ENCODE data around the gene SLC3A2.

Gene SLC3A2

GRCh38 chr11:62880231-62880802 lies 379 bp upstream of the SLC3A2 start:
- DNase-seq (ENCODE audit: low spot score): peak; percentile 83

DNA sequence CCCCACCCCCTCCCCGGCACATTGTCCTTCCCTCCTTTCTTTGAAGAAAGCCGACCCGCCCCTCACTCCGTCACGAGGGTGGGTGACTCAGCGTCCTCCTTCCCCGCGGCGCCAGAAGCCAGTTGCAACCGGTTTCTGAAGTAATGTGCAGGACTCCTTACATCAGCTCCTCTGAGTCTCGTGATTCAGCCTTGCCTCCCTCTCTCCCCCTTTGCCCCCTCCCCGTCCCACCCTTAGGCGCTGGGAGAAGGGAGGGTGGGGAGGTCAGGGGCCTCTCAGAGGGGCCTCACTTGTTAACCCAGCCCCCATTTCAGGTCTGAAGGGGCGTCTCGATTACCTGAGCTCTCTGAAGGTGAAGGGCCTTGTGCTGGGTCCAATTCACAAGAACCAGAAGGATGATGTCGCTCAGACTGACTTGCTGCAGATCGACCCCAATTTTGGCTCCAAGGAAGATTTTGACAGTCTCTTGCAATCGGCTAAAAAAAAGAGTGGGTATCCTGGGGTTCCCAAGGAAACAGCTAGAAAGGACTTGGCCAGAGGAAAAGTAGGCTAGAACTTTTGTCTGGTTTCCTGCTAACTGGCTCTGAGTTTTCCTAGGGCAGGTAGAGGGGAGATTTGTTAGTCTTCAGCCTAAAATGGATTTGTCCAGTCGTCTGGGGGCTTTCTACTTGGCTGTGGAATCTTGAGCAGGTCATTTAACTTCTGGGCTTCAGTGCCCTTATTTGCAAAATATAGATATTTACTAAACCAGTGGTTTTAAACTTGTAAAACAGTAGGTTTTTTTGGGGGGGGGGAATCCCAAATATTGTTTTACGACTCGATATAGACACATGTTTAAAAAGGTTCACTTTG lies 1.1 kb downstream of the SLC3A2 start:
- peak; percentile 97 for DNase-seq (ENCODE audit: low spot score)

DNA sequence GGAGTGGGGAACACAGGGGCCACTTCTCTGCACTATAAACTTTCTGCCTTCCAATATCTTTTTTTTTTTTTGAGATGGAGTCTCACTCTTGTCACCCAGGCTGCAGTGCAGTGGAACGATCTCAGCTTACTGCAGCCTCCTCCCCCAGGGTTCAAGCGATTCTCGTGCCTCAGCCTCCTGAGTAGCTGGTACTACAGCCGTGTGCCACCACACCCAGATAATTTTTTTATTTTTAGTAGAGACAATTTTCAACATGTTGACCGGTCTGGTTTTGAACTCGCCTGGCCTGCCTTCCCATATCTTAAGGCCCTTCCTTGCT lies 1.7 kb downstream of the SLC3A2 start:
- no peak for DNase-seq (ENCODE audit: low spot score)

DNA sequence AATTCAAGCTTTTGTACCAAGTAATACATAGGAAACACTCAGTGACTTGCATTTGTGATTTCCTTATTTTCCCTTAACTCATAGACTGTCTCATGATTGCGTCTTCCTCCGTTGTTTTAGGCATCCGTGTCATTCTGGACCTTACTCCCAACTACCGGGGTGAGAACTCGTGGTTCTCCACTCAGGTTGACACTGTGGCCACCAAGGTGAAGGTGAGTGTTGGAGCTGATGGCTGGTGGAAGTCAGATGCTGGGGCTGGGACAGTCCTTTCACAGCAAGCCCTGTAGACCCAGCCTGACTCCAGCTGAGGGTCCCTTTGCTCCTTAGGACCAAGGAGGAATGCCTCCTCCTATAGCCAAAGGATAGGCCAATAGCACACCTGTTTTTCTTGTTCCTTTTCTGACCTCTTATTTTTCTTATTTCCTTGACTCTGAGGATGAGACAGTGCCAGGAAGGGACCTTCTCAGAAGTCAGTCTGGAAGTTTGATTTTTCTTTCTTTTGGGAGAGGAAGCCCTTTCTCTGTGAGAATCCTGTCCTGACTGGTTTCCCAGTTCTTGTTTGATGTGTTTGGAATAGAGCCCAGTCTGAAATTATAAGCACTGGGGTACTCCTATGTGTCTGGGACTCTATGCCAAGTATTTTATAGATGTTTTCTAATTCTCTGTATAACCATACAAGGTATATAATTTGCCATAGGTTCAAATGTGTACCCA lies 2.2 kb downstream of the SLC3A2 start:
- DNase-seq (ENCODE audit: low spot score): no peak

DNA sequence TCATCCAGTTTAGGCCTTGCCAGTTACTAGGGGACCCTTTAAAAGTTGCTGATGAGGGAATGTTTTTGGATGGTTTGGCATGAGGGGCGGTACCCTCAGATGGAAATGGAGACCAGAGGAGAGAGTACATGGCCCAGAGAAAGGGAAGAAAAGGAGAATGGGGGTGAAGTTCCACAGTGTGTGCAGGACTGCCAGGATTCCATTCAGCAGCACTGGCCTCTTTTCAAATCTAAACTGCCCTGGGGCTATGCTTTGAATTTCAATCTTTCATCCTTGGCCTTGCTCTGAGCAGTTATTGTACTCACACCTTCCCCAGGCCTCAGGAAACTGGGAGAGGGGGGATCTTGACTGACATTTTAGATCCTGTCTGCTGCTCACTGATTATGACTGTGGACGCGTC lies 3.0 kb downstream of the SLC3A2 start:
- DNase-seq (ENCODE audit: low spot score): no peak

- no peak for DNase-seq (ENCODE audit: low spot score)
Observed at GRCh38 chr11:62885137-62885750, 4.5 kb downstream of the SLC3A2 start.

GRCh38 chr11:62888406-62888805 lies 7.7 kb downstream of the SLC3A2 start:
- DNase-seq (ENCODE audit: low spot score): no peak

- no peak for DNase-seq (ENCODE audit: low spot score)
Observed at GRCh38 chr11:62889126-62889483, 8.4 kb downstream of the SLC3A2 start.

DNA sequence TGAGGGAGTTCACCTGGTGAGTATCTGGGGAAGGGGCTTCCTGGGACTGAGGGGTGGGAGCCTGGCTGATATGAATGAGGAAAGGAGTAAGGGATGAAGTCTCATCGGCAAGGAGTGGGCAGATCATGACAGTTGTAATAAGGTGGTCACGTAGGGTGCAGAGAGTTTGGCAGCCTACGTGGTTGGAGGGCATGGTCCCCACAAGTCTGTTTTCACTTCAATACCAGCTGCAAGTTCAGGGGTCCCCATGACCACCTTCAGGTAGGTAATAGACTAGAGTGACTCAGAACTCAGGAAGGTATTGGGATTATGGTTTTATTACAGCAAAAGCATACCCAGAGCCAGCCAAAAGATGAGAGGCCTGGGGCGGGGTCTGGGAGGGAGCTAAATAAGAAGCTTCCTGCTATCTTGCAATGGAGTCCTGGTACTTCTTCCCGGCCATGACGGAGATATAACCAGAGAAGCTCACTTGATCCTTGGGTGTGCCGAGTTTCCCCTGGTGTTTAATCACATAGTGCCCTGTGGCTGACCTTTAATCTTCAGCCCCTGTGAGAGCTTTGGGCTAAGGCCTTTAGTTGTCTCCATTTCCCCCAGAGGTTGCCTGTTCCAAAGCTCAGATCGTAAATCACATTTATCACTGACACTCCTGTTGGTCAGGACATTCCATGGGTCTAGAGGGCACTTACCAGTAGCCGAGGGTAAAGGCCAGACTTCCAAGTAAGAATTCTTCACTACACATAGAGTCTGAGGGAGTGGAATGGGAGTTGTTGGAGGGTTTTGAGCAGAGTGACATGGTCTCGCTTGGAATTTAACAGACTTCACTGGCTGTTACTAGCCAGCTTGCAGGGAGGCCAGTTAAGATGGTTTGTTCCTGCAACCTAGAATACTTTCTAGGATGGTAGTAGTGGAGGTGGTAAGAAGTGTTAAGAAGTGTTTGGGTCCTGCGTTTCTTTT lies 9.1 kb downstream of the SLC3A2 start:
- DNase-seq (ENCODE audit: low spot score): peak; percentile 52

DNA sequence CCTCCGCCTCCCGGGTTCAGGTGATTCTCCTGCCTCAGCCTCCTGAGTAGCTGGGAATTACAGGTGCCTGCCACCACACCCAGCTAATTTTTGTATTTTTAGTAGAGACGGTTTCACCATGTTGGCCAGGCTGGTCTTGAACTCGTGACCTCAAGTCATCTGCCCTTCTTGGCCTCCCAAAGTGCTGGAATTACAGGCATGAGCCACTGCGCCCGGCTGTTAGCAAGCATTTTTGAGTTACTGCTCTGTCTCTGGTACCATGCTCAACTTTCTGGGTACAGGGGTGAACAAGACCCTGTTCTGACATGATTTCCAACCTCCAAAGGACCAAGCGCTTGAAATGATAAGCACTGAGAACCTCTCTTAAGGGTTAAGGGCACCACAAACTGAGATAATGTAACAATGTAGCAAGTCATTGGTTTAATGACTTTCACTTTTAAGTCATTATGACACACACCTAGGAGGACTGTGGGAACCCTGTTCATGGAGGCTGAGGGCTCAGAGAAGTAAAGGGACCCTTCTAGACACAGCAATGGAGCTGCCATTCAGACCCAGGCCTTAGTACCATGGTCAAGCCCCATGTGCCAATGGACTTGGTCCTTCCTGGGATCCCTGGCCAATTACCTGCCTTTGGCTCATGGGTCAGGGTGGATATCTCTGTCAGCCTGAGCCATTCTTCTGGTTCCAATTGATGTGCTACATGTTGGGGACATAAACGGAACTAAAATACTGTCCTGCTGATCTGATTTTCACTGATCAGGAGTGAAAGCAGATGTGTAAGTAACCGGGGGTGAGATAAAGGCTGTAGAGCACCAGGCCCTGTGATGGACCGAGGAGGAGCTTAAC lies 11.6 kb downstream of the SLC3A2 start:
- no peak for DNase-seq (ENCODE audit: low spot score)

DNA sequence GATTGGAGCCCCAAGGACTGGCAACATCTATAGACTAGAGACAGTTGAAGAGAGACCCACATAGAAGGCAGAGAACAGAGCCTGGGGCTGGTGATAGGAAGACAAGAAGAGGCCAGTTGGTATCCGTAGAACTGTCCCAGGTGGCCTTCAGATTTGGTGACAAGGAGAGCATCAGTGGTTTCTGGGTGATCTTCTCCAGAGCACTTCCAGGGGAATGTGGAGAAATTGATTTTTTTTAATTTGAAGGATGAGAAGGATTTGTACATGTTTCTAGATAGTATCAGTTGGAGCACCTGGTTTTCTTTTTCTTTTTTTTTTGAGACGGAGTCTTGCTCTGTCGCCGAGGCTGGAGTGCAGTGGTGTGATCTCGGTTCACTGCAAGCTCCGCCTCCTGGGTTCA lies 14.8 kb downstream of the SLC3A2 start:
- no peak for DNase-seq (ENCODE audit: low spot score)

- no peak for DNase-seq (ENCODE audit: low spot score)
Observed at GRCh38 chr11:62896049-62896448, 15.4 kb downstream of the SLC3A2 start.

- DNase-seq (ENCODE audit: low spot score): no peak
Observed at GRCh38 chr11:62897311-62897710, 16.6 kb downstream of the SLC3A2 start.

- no peak for DNase-seq (ENCODE audit: low spot score)
Observed at GRCh38 chr11:62898027-62898426, 17.3 kb downstream of the SLC3A2 start.

DNA sequence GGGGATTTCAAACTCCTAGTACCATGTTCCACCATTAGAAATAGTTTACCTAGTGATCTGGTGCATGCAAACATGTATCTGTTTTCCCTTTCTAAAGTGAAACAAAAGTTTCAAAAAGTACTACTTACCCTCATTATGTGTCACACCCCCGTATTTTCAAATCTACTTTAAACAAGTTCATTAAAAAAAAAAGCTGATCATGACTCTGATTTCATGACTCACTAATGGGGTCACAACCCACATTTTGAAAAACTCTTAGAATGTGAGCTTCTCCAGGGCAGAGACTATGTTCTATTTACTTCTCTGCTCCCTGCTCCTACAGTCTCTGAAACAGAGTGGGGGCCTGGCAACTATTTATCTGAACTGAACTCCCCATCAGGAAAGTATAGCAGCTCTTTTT lies 22.2 kb downstream of the SLC3A2 start:
- no peak for DNase-seq (ENCODE audit: low spot score)

DNA sequence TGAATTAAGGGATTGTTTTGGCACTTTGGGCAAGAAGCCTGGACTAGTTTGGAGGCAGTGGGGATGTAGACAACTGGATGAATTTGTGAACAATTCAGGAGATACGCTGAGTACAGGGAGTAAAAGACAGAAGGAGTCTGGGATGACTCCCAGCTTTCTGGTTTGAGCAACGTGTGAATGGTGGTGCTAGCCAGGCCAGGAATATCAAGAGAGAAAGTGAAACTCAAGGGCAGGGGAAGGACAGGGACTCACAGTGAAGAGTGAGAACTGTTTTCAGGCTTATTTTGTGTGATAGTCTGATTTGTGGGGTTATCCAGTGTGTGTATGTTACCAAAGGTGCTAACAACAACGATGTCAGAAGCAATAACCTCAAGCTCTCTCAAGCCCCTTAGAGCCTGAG lies 24.6 kb downstream of the SLC3A2 start:
- no peak for DNase-seq (ENCODE audit: low spot score)

DNA sequence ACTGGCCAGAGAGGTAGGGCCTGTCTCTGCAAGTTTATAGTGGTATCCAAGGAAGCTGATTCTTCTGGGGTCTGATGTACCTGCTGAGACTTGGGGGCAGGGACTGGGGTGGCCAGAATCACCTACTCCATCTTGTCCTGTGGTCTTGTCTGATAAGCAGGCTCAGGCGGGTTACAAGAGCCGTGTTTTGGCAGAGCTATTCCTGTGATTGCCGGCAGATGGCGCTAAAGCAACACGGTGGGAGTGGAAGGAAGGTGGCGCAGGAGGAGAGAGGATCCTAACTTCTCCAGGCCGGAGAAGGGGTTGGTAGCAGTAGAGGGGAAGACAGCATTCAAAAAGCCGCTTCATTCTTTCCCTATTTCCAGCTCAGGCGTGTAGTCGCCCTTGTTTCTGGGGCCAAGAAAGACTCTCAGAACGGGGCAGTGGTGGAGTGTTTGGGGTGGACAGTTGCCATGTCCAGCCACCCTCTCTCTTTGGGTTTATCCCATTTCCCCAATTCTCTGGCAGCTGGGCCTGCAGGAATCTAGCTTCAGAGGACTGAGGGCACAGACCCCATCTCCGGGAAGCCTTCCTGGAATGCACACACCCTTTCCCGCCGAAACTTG lies 25.3 kb downstream of the SLC3A2 start:
- peak; percentile 79 for DNase-seq (ENCODE audit: low spot score)

DNA sequence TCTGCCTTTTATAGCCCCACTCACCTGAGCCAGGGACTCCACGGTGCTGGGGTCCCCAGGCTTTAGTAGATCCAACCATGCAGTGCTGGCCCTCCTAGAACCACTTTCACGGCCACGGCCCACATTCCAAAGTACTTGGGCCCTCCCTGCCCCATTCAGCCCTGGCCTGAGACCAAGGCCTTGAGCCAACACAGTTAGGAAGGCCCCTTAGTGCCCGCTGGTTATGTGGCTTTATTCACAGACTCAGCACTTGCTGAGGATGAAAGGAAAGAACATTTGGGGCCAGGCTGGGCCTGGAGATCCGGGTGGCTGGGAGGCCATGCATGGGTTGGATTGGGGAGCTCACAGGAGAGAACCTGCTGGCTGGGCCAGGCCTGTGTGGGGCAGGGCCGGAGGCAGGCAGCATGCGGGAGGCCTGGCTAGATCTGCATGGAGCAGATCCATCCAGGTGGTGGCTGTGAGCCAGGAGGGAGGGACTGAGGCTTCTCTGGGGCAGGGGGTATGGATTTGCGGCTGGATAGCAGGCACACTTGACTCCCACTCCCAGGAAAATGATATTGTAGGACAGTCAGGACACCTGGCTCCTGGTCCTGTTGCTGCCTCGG lies 27.9 kb downstream of the SLC3A2 start:
- no peak for DNase-seq (ENCODE audit: low spot score)

- DNase-seq (ENCODE audit: low spot score): peak; percentile 83
Observed at GRCh38 chr11:62909107-62909894, 28.6 kb downstream of the SLC3A2 start.

Measured in kidney tubule cell (primary cell).